Left lung (tissue), 10 donors: Measurements from ENCODE around the gene UBE2O. TPM values are rescaled to one million over a fixed set of nuclear protein-coding genes. Genes with fewer than 3 reads are reported as not detected.

ENCODE experiments used
- ATAC-seq: fragments of 200-7000 bp; cut with Tn5 transposase; one replicate; pipeline ENCODE4 v1.9.1; 2020; ENCODE audit warnings: moderate library complexity
- DNase-seq, 4 donors: peaks; one replicate each; pipeline ENCODE4 v3.0.0-alpha.2; 2013 to 2020
- H3K27ac ChIP-seq, 2 donors: fragments of 200-600 bp; sonication (generic) in 1 of 2; one replicate each; pipeline versions ENCODE4 v1.5.0 to v1.8.0; 2020 to 2021
- H3K27me3 ChIP-seq, 2 donors: fragments of 200-600 bp; sonication (generic) in 1 of 2; one replicate each; pipeline versions ENCODE4 v1.5.0 to v1.8.0; 2020 to 2021
- H3K36me3 ChIP-seq, 2 donors: fragments of 200-600 bp; sonication (generic) in 1 of 2; one replicate each; pipeline versions ENCODE4 v1.5.0 to v1.8.0; 2020 to 2021
- H3K4me1 ChIP-seq, 2 donors: fragments of 200-600 bp; one replicate each; pipeline ENCODE4 v1.8.0; 2021
- H3K4me3 ChIP-seq, 2 donors: fragments of 200-600 bp; sonication (generic) in 1 of 2; one replicate each; pipeline versions ENCODE4 v1.5.0 to v1.8.0; 2020 to 2021; ENCODE audit warnings: mild to moderate bottlenecking in 1 of 2
- H3K9me3 ChIP-seq, 2 donors: fragments of 200-600 bp; sonication (generic) in 1 of 2; one replicate each; pipeline versions ENCODE4 v1.5.0 to v1.8.0; 2020 to 2021
- CTCF ChIP-seq, 2 donors: fragments of 200-600 bp; sonication (generic) in 1 of 2; IDR thresholded peaks; one replicate each; pipeline versions ENCODE4 v1.5.0 to v1.8.0; 2021; ENCODE audit warnings: antibody characterized with exemption in 2 of 2
- intact Hi-C, 2 donors: fragments of 100-400 bp; cut with DNase I; formaldehyde crosslinking; loops; one replicate each; pipeline versions ENCODE4 v1.11.2 to v1.14.2; 2022
- polyA plus RNA-seq, 6 donors: library from polyadenylated mRNA; unstranded; fragments of 120-200 nt; gene quantifications; one replicate each; pipeline ENCODE4 v1.2.1, GENCODE V29; 2013; ENCODE audit not compliant: insufficient read length in 6 of 6
- total RNA-seq, 2 donors: library from RNA; stranded (reverse); fragmentation: NEBNext Ultra II Directional; extraction: Animal tissue kit (Norgen Biotek cat#: 25700); gene quantifications; one replicate each; pipeline ENCODE4 v1.2.1, GENCODE V29; 2021
- donor health status: DM: no; HTN: yes; CAD: no.
- donor health status: DM: no; HTN: no; CAD: no.

Gene UBE2O
- total and polyA plus RNA-seq, 8 donors = 20.1 to 34.8 (median 27.1) TPM

DNA sequence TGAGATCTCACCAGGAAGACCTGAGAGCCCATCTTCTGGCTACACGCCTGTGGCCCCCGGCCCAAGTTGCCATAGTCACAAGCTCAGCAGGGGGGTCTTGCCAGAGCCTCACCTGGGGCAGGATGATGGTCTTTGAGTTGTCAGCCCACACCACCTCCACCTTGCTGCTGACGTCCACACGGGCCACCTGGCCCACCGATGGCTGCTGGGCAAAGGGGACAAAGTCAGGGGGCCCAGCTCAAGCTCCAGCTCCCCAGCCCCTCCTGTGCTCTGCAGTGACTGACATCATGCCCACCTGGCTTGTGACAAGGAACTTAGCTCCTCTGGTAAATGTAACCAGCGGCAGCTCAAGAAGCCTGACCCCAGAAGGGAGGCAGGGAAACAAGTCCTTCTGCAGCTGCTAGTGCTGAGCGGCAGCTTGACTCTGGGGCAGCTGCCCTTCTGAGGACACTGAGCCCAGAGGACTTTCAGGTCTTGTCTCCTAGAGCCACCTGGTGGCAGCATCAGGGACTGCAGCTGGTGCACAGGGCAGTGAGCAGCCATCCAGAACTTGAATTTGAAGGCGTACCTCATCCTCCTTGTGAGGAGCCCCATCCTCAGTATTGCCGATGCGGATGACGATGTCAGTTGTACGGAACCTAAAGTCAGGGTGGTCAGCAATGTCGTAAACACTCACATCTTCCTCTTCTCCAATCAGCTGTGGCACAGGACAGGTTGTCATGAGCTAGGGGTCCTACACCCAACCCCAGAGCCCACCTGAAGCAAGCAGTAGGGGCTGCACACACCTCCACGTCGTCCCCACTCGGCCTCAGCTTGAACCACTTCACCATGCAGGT lies 55.0 kb downstream of the UBE2O start:
- intact Hi-C loops = loop anchor here in 1 of 2 donors (2.0 kb wide), 1 partner anchor 93 kb away; no protein-coding TSS in a partner anchor
- TF ChIP-seq CTCF (IDR thresholded peaks at IDR 0.05) = peak; percentile 99 to 100
- H3K9me3 ChIP-seq = no peaks in the 10 kb centered on the region
- ATAC-seq = peak; percentile 93
- DNase-seq = peak in 3 of 4 donors; percentile 87 to 96 (median 91)
- H3K36me3 ChIP-seq = peaks cover 0 to 95% of the 10 kb centered on the region in 2 donors
- H3K4me1 ChIP-seq = peaks cover 0 to 7% of the 10 kb centered on the region in 2 donors
- no peak overlapping the region for H3K4me3 ChIP-seq
- H3K27ac ChIP-seq = no peak overlapping the region
- no peaks in the 10 kb centered on the region for H3K27me3 ChIP-seq

DNA sequence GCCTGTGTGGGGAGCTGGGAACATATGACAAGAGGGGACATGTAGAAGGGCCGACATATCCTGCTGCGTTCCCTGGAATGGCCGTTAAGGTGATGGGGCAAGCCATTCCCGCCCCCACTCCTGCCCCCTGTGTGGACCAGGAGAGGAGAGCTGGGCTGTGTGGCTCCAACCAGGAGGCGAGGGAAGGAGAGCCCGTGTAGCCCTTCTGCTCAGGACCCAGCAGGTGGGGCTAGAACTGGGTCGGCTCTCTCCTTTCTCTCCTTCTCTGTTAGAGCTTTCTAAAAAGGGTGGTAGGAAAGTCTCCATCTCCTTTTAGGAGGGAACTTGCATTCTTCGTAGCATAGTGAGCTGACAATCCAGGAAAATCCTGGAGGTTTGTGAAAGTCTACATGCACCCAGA lies 55.8 kb downstream of the UBE2O start:
- Histone ChIP-seq H3K9me3 (no peaks in the 10 kb centered on the region), H3K36me3 (peaks cover 0 to 92% of the 10 kb centered on the region in 2 donors), H3K27me3 (no peaks in the 10 kb centered on the region), H3K4me1 (peaks cover 0 to 7% of the 10 kb centered on the region in 2 donors), H3K27ac (no peak overlapping the region), H3K4me3 (no peak overlapping the region)
- no peak for TF ChIP-seq CTCF (IDR thresholded peaks at IDR 0.05)
- no peak for DNase-seq
- ATAC-seq = no peak
- intact Hi-C loops = loop anchor here in 1 of 2 donors (2.0 kb wide), 1 partner anchor 92 kb away; no protein-coding TSS in a partner anchor

DNA sequence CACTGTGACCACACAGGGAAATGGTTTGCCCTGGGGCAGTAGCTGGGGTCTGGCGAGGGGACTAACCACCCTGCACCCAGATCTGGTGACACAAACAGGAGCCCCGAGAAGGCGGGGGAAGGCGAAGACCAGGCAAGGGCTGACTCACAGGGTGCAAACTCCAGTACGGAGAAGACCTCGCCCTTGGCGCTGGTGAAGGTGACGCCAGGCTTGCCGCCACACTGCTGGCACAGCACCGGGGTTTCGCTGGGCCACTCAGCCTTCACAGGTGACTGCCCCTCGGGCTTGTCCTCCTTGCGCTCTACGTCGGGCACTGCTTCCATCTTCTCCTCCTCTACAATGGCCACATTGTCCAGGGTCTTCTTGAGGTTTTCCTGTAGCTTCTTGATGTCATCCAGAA lies 57.0 kb downstream of the UBE2O start:
- Histone ChIP-seq H3K4me3 (no peak overlapping the region), H3K27ac (no peak overlapping the region), H3K4me1 (peaks cover 0 to 7% of the 10 kb centered on the region in 2 donors), H3K27me3 (no peaks in the 10 kb centered on the region), H3K36me3 (peaks cover 0 to 90% of the 10 kb centered on the region in 2 donors), H3K9me3 (no peaks in the 10 kb centered on the region)
- no peak for TF ChIP-seq CTCF (IDR thresholded peaks at IDR 0.05)
- DNase-seq (peak in 1 of 4 donors; percentile 79), ATAC-seq (no peak)
- intact Hi-C loops = loop anchor here in 1 of 2 donors (2.0 kb wide), 1 partner anchor 91 kb away; no protein-coding TSS in a partner anchor

DNA sequence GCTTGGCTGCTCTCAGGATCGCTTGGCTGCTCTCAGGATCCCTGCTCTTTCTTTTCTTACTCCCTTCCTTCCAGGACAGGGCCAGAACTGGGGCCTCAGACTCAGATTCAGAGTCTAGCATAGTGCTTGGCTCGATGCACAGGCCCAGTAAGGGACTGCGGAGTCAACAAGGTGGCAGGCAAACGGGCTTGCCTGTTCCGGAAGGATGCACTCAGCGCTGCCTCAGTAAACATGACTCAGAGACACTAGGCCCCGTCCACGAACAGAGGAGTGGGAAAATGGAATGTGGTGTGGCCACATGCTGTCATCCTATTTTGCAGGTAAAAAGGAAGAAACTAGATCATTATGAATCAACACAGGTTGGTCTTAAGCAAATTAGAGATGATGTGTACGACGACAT lies 58.8 kb downstream of the UBE2O start:
- no peaks in the 10 kb centered on the region for H3K27me3 ChIP-seq
- intact Hi-C loops = no loop called here
- ATAC-seq (no peak), DNase-seq (peak in 1 of 4 donors; percentile 45)
- no peak for TF ChIP-seq CTCF (IDR thresholded peaks at IDR 0.05)
- no peak overlapping the region for H3K27ac ChIP-seq
- H3K4me1 ChIP-seq = peaks cover 0 to 7% of the 10 kb centered on the region in 2 donors
- peaks cover 0 to 90% of the 10 kb centered on the region in 2 donors for H3K36me3 ChIP-seq
- no peaks in the 10 kb centered on the region for H3K9me3 ChIP-seq
- H3K4me3 ChIP-seq = no peak overlapping the region

DNA sequence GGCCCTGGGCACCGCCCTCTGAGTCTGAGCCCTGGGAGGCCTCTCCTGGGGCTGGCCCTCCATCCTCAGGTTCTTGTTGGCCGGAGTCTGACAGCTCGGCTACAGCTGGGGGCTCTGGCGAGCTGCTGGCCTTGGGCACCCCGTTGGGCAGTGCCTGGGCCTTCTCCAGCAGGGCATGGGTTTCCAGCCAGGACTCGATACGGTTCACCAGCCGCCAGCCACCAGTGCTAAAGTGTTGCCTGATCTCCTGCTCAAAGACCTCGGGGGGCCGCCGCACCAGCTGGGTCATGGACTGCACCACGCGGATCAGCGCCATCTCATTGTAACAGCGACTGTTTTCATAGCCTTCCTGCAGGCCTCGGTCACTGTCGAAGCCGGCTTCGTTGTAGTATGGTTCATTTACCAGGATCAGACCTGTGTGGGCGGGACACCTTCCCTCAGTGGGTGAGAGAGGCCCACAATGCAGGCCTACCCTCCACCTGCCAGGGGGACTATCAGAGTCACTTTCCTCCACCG lies 61.7 kb downstream of the UBE2O start:
- DNase-seq = peak in 1 of 4 donors; percentile 69
- H3K4me1 ChIP-seq = peaks cover under 1 to 14% of the 10 kb centered on the region in 2 donors
- H3K36me3 ChIP-seq = peaks cover 0 to 81% of the 10 kb centered on the region in 2 donors
- ATAC-seq = no peak
- H3K4me3 ChIP-seq = no peak overlapping the region
- no peak for TF ChIP-seq CTCF (IDR thresholded peaks at IDR 0.05)
- intact Hi-C loops = no loop called here
- H3K27ac ChIP-seq = no peak overlapping the region
- no peaks in the 10 kb centered on the region for H3K9me3 ChIP-seq
- H3K27me3 ChIP-seq = no peaks in the 10 kb centered on the region
